Measurements from ENCODE around the gene SRRM4.

The SRRM4 gene

DNA sequence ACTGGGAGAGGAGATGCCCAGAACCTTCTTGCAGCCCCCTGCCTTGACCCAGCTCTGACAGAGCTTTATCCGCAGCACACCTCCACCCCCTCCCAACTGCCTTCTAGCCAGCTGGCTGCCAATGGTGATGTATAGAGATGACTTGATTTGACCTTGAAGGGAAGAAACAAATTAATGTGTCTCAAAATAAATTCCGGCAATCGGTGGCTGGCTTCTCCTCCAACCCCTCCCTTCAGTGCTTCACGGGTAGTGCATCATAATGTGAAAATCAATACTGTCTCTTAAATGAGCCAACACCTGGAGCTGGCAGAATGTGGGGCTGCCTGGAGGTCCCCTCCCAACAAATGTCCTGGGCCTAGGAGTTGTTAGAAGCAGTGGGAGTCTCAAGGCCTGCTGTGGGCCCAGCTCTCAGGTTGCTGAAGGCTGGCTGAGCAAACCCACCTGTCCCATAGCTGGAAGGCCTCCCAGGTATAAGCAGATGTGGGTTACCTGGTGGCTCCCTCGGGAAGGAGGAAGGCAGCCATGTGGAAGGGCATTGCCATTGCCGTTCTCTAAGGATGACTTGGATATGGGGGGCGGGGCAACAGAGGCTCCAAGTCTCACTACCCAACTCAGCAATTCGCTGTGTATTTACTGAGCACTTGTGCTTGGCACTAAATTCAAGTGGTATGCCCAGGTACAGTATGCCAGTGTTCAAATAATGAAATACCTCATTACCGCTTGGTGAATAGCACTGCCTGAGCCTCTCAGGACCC lies 220.6 kb downstream of the SRRM4 start:
- DNase-seq (ENCODE audit: low read depth, low spot score) = no peak

DNA sequence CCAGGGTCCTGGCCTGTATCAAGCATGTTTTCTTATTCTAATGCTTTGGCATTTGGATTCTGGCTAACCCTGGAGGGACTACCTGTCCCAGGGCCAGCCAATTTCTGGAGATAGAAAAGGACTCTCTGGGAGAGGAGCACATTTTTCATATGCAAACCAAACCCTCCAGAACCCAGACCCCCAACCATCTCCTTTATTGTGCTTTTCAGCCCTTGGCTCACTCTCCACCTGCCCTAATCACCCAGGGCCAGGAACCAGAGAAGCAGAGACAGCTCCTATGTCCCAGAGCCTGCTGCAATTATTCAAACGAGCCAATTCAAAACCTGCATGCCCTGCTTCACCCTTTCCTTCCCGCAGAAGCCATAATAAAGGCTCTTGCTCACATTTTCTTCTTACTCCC lies 221.2 kb downstream of the SRRM4 start:
- no peak for DNase-seq (ENCODE audit: low read depth, low spot score)

DNA sequence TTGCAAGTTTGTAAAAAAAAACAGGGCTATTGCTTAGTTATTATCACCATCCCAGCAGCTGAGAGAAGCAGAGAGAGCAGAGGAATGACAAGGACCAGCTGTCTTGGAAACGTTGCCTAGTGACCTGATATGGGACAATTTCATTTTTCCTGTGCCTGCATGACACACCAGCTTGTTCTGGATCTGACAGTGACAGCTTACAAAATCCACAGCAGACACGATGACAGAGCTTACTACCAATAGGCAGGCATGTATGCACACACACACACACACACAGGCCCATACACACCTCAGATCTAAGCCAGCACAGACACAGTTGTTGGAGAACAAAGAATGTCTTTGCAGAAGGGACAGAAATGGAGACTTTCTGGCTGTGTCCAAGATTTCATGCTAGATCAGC lies 222.8 kb downstream of the SRRM4 start:
- no peak for DNase-seq (ENCODE audit: low read depth, low spot score)

DNA sequence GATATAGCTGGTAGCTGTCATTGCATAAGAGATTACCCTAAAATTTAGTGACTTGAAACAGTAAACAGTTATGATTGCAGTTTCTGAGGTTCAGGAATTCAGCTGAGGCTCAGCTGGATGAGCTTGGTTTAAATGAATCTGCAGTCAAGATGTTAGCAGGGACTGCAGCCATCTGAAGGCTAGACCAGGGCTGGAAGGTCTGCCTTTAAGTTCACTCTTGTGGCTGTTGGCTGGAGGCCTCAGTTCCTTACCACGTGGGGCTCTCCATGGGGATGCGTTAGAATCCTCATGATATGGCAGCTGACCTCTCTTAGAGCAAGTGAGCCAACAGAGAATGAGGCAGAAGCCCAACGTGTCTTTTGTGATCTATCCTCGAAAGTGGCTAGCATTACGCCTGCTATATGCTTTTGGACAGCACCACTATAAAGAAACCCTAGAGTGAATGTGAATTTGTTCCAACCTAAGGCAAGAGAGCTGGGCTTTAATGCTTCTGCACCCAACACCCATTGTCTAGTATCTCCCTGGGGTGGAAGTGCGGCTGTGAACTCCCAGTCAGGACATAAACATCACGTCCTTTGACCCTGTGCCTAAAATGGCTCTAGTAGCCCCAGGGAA lies 223.4 kb downstream of the SRRM4 start:
- no peak for DNase-seq (ENCODE audit: low read depth, low spot score)

DNA sequence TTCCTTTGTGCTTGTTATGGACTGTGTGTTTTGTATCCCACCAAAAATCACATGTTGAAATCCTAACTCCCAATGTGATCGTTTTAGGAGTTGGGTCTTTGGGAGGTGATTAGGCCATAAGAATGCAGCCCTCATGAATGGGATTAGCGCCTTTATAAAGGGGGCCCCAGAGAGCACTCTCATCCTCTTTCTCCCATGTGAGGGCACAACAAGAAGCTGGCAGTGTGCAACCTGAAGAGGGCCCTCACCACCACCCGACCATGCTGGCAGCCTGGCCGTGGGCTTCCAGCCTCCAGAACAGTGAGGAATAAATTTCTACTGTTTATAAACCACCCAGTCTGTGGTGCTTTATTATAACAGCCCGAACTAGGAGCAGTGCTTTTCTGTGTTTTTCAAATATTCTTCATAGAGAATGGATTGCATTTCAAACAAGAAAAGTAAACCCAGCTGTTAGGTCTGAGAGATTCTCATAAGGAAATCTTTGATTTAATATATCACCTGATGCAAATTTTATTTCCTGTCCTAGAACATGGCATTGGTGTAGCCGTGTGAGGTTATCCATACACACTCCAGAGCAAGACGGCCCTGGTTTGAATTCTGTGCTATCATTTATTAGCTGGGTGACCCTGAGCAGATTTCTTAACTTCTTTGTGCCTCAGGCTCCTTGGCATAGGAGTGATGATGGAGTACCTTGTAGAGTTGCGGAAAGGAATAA lies 225.2 kb downstream of the SRRM4 start:
- DNase-seq (ENCODE audit: low read depth, low spot score) = no peak

DNA sequence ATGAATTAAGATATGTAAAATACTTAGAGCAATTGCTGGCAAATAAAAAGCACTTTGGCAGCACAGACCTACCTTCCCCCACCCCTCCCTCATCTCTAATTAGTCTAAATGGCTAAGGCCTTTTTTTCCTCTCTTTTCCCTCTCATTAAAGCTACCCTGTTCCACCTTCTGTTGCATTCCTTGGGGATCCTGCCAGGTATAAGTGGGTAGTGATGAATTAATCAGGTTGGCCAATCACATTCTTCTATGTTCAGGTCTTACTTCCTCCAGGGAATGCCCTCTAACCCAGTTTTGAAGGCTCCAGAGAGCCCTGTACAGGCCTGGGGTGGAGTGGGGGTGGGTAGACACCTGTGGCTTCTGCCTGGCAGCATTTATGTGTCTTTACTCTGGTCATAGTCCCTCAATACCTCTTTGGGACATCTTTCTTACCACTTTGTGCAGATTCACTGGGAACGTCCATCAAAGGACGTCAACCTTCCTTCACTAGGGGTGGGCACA lies 225.8 kb downstream of the SRRM4 start:
- no peak for DNase-seq (ENCODE audit: low read depth, low spot score)

DNA sequence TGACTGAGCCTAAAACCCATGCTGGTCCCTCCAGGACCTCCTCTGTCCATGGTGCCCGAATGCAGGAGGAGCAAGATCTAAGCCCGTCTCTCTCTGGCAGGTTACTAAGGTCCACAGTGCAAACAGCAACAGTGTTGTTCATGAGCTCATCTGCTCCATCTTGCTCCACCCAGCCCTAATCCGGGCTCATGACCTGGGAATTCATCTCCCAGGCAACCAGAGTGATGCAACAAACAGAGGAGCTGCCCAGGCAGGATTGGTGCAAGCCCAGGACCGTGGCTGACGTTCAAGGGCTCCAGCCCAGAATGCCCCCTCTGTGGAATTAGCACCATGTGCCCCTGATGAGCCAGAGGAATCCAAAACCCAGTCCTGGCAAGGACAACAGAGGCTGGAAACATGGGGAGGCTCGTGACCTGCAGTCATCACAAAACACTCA lies 227.3 kb downstream of the SRRM4 start:
- DNase-seq (ENCODE audit: low read depth, low spot score) = no peak

DNA sequence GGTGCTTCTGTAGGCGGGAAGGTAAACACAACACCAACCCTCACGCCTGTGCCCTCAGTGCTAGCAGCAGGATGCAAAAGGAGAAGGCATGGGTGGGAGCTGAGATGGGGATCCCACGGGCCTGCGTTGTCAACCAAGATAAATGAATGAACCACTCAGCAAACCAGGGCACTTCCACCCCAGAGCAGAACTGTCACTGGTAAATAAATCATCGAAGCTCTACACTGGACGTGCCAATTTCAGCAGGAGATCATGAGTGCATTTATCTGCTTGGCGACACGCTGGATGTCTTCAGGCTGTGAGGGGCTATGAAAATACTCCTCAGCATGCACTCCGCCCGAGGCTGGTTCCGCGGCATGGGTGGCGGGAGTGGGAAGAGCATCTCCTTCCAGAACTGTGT lies 230.5 kb downstream of the SRRM4 start:
- no peak for DNase-seq (ENCODE audit: low read depth, low spot score)

All from brain pericyte (primary cell).